Endothelial cell of umbilical vein (primary cell): ENCODE results near the gene KCTD7. TPM values are rescaled to one million over a fixed set of nuclear protein-coding genes. Genes with fewer than 3 reads are reported as not detected.
"Not testable (repeated sequence)": the region's sequence is repeated elsewhere in the genome, so short reads cannot be mapped to it uniquely, and the experiment has no call there.

Experiments used
- Bru-seq: library from RNA; stranded (reverse); fragments of 400-500 nt; gene quantifications from one replicate; lab custom pipeline; 2021; lab: Mats Ljungman, UMichigan
- BruChase-seq, 2 experiments: library from RNA; stranded (reverse); fragments of 400-500 nt; gene quantifications; one replicate each; lab custom pipeline; 2021; lab: Mats Ljungman, UMichigan
- BruUV-seq: library from RNA; stranded (reverse); fragments of 400-500 nt; replicated peaks from 2 replicates; lab custom pipeline; 2021; lab: Mats Ljungman, UMichigan
- CTCF ChIA-PET: fragments of 300-600, 350-600 bp; sonication (Branson Sonifier 250); formaldehyde crosslinking; loops from one replicate; lab custom pipeline; 2021; ENCODE audit warnings: antibody characterized with exemption, inconsistent platforms; lab: Charles Lee
- POLR2A ChIA-PET: fragments of 300-600, 350-600 bp; sonication (Branson Sonifier 250); formaldehyde crosslinking; loops from one replicate; lab custom pipeline; 2021; ENCODE audit warnings: antibody characterized with exemption, inconsistent platforms; lab: Charles Lee
- DNase-seq: peaks from one replicate; pipeline ENCODE4 v3.0.0-alpha.2; 2011; ENCODE audit warnings: low read depth, low spot score
- FAIRE-seq: peaks from 2 replicates; lab custom pipeline; 2011; peaks lifted over from hg19 to GRCh38; lab: Jason Lieb, UNC
- H2AFZ ChIP-seq: 2 replicates; pipeline ENCODE4 v1.6.0; 2012; ENCODE audit warnings: low read depth, low read length, control low read depth, inconsistent platforms
- H3K27ac ChIP-seq: 2 replicates; pipeline ENCODE4 v1.5.1; 2011; ENCODE audit warnings: low read depth, mild to moderate bottlenecking, control low read depth, low read length, moderate library complexity; ENCODE audit not compliant: insufficient read depth
- H3K27me3 ChIP-seq, 2 experiments: 2 replicates each; pipeline versions ENCODE4 v1.6.0 to v1.6.1; 2011; ENCODE audit warnings: low read length in 2 of 2, mixed read lengths in 1 of 2; ENCODE audit not compliant: control insufficient read depth in 2 of 2, insufficient read depth in 2 of 2
- H3K36me3 ChIP-seq, 2 experiments: 2 replicates in 1 of 2; 3 replicates in 1 of 2; pipeline ENCODE4 v1.5.1; 2011; ENCODE audit warnings: low read length in 2 of 2, mild to moderate bottlenecking in 1 of 2, moderate library complexity in 1 of 2; ENCODE audit not compliant: control insufficient read depth in 2 of 2, insufficient read depth in 2 of 2; ENCODE audit errors: extremely low read depth in 1 of 2
- H3K4me1 ChIP-seq: 3 replicates; pipeline ENCODE4 v1.5.1; 2011; ENCODE audit warnings: mild to moderate bottlenecking, low read length; ENCODE audit not compliant: control insufficient read depth, insufficient read depth; ENCODE audit errors: extremely low read depth
- H3K4me2 ChIP-seq: 2 replicates; pipeline ENCODE4 v1.6.1; 2011; ENCODE audit warnings: low read length, control low read depth, mixed read lengths; ENCODE audit not compliant: insufficient read depth
- H3K4me3 ChIP-seq, 3 experiments: fragments of 200-600 bp in 1 of 3; sonication (generic), shearing (Covaris generic) in 1 of 3; replicated peaks in 1 of 3; 2 replicates each; pipeline ENCODE4 v1.5.1; 2011 to 2016; ENCODE audit warnings: control low read depth in 3 of 3, low read length in 3 of 3, mild to moderate bottlenecking in 2 of 3, inconsistent platforms in 1 of 3, low read depth in 1 of 3, moderate library complexity in 1 of 3; ENCODE audit not compliant: insufficient read depth in 1 of 3
- H3K79me2 ChIP-seq: 2 replicates; pipeline ENCODE4 v1.6.0; 2012; ENCODE audit warnings: low read length, inconsistent platforms; ENCODE audit not compliant: control insufficient read depth, insufficient read depth
- H3K9ac ChIP-seq: replicated peaks from 2 replicates; pipeline ENCODE3; 2011; ENCODE audit warnings: low read length, control low read depth; ENCODE audit not compliant: insufficient read depth; ENCODE audit errors: extremely low read depth
- H3K9me1 ChIP-seq: replicated peaks from 3 replicates; pipeline ENCODE4 v1.6.0; 2011; ENCODE audit warnings: mild to moderate bottlenecking, low read length; ENCODE audit not compliant: control insufficient read depth, insufficient read depth; ENCODE audit errors: extremely low read depth
- H3K9me3 ChIP-seq: replicated peaks from 2 replicates; pipeline ENCODE4 v1.5.1; 2012; ENCODE audit warnings: low read length, inconsistent platforms; ENCODE audit not compliant: control insufficient read depth, insufficient read depth
- H4K20me1 ChIP-seq: replicated peaks from 2 replicates; pipeline ENCODE3; 2011; ENCODE audit warnings: mild to moderate bottlenecking, low read length; ENCODE audit not compliant: control insufficient read depth, insufficient read depth; ENCODE audit errors: extremely low read depth
- EZH2 ChIP-seq: IDR thresholded peaks from 2 replicates; pipeline ENCODE4 v1.6.1; 2012; ENCODE audit warnings: borderline replicate concordance, low read depth, mild to moderate bottlenecking, moderate library complexity, low read length, inconsistent platforms; ENCODE audit not compliant: severe bottlenecking
- FOS ChIP-seq: IDR thresholded peaks from 2 replicates; pipeline ENCODE4 v1.6.1; 2011; ENCODE audit warnings: mild to moderate bottlenecking, low read length, moderate library complexity, borderline replicate concordance; ENCODE audit not compliant: insufficient read depth
- GATA2 ChIP-seq: IDR thresholded peaks from 2 replicates; pipeline ENCODE4 v1.7.0; 2011; ENCODE audit warnings: low read depth, mild to moderate bottlenecking, moderate library complexity, mixed read lengths, low read length; ENCODE audit not compliant: insufficient read length, insufficient read depth
- JUN ChIP-seq: IDR thresholded peaks from 2 replicates; pipeline ENCODE4 v1.6.1; 2011; ENCODE audit warnings: borderline replicate concordance, low read depth; ENCODE audit not compliant: insufficient read length, insufficient read depth
- POLR2A ChIP-seq: IDR thresholded peaks from 2 replicates; pipeline ENCODE4 v1.6.1; 2012; ENCODE audit warnings: low read depth, mild to moderate bottlenecking, control low read depth, low read length
- POLR2AphosphoS5 ChIP-seq: IDR thresholded peaks from 2 replicates; pipeline ENCODE4 v1.6.1; 2012; ENCODE audit warnings: low read depth, mild to moderate bottlenecking, control low read depth, low read length, moderate library complexity; ENCODE audit not compliant: insufficient read depth
- dilution Hi-C: fragments of 300-500 bp; cut with MboI; formaldehyde crosslinking; loops from one replicate; pipeline ENCODE4 v1.15.0; 2019; ENCODE audit warnings: low sequenced_read_pairs; ENCODE audit not compliant: extremely low pct_ligation_motif_present
- intact Hi-C: fragments of 100-400 bp; cut with micrococcal nuclease; formaldehyde crosslinking; loops from one replicate; pipeline ENCODE4 v1.10.0; 2022
- long read RNA-seq: library from polyadenylated mRNA; stranded (forward); transcript quantifications from one replicate; pipeline ENCODE4 v2.0.0, GENCODE V29; 2021
- polyA minus RNA-seq, 3 experiments: library from RNA; depleted of rRNA, polyadenylated mRNA; stranded (reverse); fragments of >200 nt; gene quantifications; 1 replicate in 1 of 3; 2 replicates in 2 of 3; pipeline ENCODE4 v1.2.3, GENCODE V29; 2011
- polyA plus RNA-seq, 4 experiments: library from polyadenylated mRNA; depleted of rRNA in 3 of 4; stranded (reverse) in 3 of 4; unstranded in 1 of 4; fragments of >200 nt; gene quantifications; 2 replicates each; pipeline versions ENCODE4 v1.2.1 to v1.2.3, GENCODE V29; 2011 to 2012; ENCODE audit warnings: missing spikeins in 1 of 4
- total RNA-seq: library from RNA; stranded (reverse); gene quantifications from 2 replicates; pipeline ENCODE4 v1.2.3, GENCODE V29; 2021

KCTD7 gene
- total RNA-seq (8.7 and 11.3 TPM in 2 replicates), polyA plus RNA-seq (14.1 and 14.9 TPM in 2 replicates), polyA minus RNA-seq (16.5 and 25.3 TPM in 2 replicates), Bru-seq, nascent RNA (percentile 64 among the genes with signal in this experiment), BruChase-seq, experiment 1, labeled RNA remaining after a 6-hour chase (percentile 77 among the genes with signal in this experiment), BruChase-seq, experiment 2, labeled RNA remaining after a 2-hour chase (percentile 90 among the genes with signal in this experiment)
- polyA plus RNA-seq (2011; cell fraction: cytosol; rRNA removed) = 8.3 and 10.1 TPM in 2 replicates
- polyA plus RNA-seq (2011; cell fraction: nucleus; rRNA removed) = 29.6 and 31.9 TPM in 2 replicates
- 4.8 and 5.3 TPM in 2 replicates for polyA plus RNA-seq (2012)
- polyA minus RNA-seq (2011; cell fraction: cytosol; rRNA and poly(A)+ RNA removed) = 3.9 TPM
- polyA minus RNA-seq (2011; cell fraction: nucleus; rRNA and poly(A)+ RNA removed) = 12.7 and 16.8 TPM in 2 replicates
- long read RNA-seq, full-length matches to known transcripts = 1 of 10 reads
- long read RNA-seq, partial matches to known transcripts = 8 of 10 reads
- long read RNA-seq, other reads (novel, unspliced or antisense) = 1 of 10 reads

GRCh38 chr7:66628361-66629221 is at the start of gene KCTD7:
Gene KCTD7 (plus strand): TSS chr7:66628881. CDS start chr7:66629065, 184 bp downstream.
- H3K9me3 ChIP-seq = no peaks in the 10 kb centered on the region
- H3K79me2 ChIP-seq = peaks cover 5% of the 10 kb centered on the region
- H3K4me1 ChIP-seq = peaks cover 5% of the 10 kb centered on the region
- no TSS peak for BruUV-seq
- peak within 1 kb of the TSS; percentile 70 to 90 (median 71) for H3K4me3 ChIP-seq
- peak within 1 kb of the TSS; percentile 77 for H3K9ac ChIP-seq
- H3K4me2 ChIP-seq = peak within 1 kb of the TSS; percentile 96
- H3K27ac ChIP-seq = peak within 1 kb of the TSS; percentile 64
- intact Hi-C loops = loop anchor here (1.0 kb wide), 3 partner anchors 26 to 54 kb away; no protein-coding TSS in a partner anchor
- H3K27me3 ChIP-seq = no peaks in the 10 kb centered on the region
- no peaks in the 10 kb centered on the region for H3K9me1 ChIP-seq
- ChIA-PET POLR2A (interaction anchor here (0.5 to 1.4 kb wide), 15 partner anchors 11 to 609 kb away, joined by 3 to 5 read pairs (median 4); partner anchors contain the start of gene TYW1), CTCF (interaction anchor here (0.9 to 1.7 kb wide), 4 partner anchors 8 to 598 kb away, joined by 3 to 6 read pairs (median 4); no protein-coding TSS in a partner anchor)
- peak within 1 kb of the TSS; percentile 87 for H2AFZ ChIP-seq
- TF ChIP-seq POLR2A (peak; percentile 91), FOS (no peak), POLR2AphosphoS5 (peak; percentile 85), GATA2 (no peak), EZH2 (no peak), JUN (no peak)
- DNase-seq (peak; percentile 99), FAIRE-seq (peak; percentile 94)
- dilution Hi-C loops = no loop called here
- H4K20me1 ChIP-seq = no peaks in the 10 kb centered on the region
- no peaks in the 10 kb centered on the region for H3K36me3 ChIP-seq

- CTCF ChIA-PET = interaction anchor here (1.0 to 2.1 kb wide), 2 partner anchors 9 to 12 kb away, joined by 3 to 6 read pairs; no protein-coding TSS in a partner anchor
- not testable (repeated sequence) for H4K20me1 ChIP-seq, BruUV-seq
These were observed 48.3 kb upstream of the KCTD7 start for GRCh38 chr7:66580380-66580779.

More at GRCh38 chr7:66580380-66580779, 48.3 kb upstream of the KCTD7 start:
- H3K9me1 ChIP-seq, dilution Hi-C loops, POLR2A ChIA-PET, H3K4me1 ChIP-seq, H2AFZ ChIP-seq, H3K27ac ChIP-seq, H3K9ac ChIP-seq, H3K27me3 ChIP-seq, FAIRE-seq, H3K4me2 ChIP-seq, DNase-seq, intact Hi-C loops, H3K36me3 ChIP-seq, H3K9me3 ChIP-seq, H3K4me3 ChIP-seq: not testable (repeated sequence)
- H3K79me2 ChIP-seq = peaks cover 70% of the 10 kb centered on the region
